B cell (primary cell): ENCODE data around the gene DGAT2. TPM values are rescaled to one million over a fixed set of nuclear protein-coding genes. Genes with fewer than 3 reads are reported as not detected.

Source experiments
- ATAC-seq: fragments of 200-7000 bp; cut with Tn5 transposase; one replicate; pipeline ENCODE4 v1.10.0; 2021; ENCODE audit warnings: low read depth, mild to moderate bottlenecking, moderate number of reproducible peaks, moderate library complexity
- CTCF ChIA-PET: fragments of 350-600 bp; sonication (Branson Sonifier 250); formaldehyde crosslinking; loops from one replicate; lab custom pipeline; 2021; ENCODE audit warnings: antibody characterized with exemption, inconsistent platforms; lab: Charles Lee
- POLR2A ChIA-PET: fragments of 350-600 bp; sonication (Branson Sonifier 250); formaldehyde crosslinking; loops from one replicate; lab custom pipeline; 2021; ENCODE audit warnings: antibody characterized with exemption; lab: Charles Lee
- DNase-seq: peaks from one replicate; pipeline ENCODE4 v3.0.0; 2013
- H2AFZ ChIP-seq: 2 replicates; pipeline ENCODE4 v1.6.1; 2012; ENCODE audit warnings: mild to moderate bottlenecking, low read depth, low read length; ENCODE audit not compliant: insufficient read depth, poor library complexity, severe bottlenecking
- H3K27ac ChIP-seq, 2 donors: 1 replicate in 1 of 2; 2 replicates in 1 of 2; pipeline ENCODE4 v1.5.1; 2012 to 2013; ENCODE audit warnings: low read length in 2 of 2, mild to moderate bottlenecking in 2 of 2, moderate library complexity in 1 of 2
- H3K27me3 ChIP-seq, 4 experiments: fragments of 200-600 bp in 1 of 4; sonication (generic) in 1 of 4; replicated peaks in 1 of 4; 1 replicate in 2 of 4; 2 replicates in 2 of 4; pipeline versions ENCODE4 v1.6.1 to v1.7.0; 2013 to 2016; ENCODE audit warnings: low read length in 3 of 4, mild to moderate bottlenecking in 2 of 4, mixed read lengths in 1 of 4, moderate library complexity in 1 of 4; ENCODE audit not compliant: insufficient read depth in 4 of 4, control insufficient read depth in 3 of 4; ENCODE audit errors: control extremely low read depth in 1 of 4
- H3K36me3 ChIP-seq, 2 experiments: replicated peaks in 1 of 2; 1 replicate in 1 of 2; 2 replicates in 1 of 2; pipeline versions ENCODE4 v1.6.1 to v1.7.1; 2013; ENCODE audit warnings: low read length in 1 of 2; ENCODE audit not compliant: insufficient read depth in 2 of 2, control insufficient read depth in 1 of 2; ENCODE audit errors: control extremely low read depth in 1 of 2, extremely low read depth in 1 of 2
- H3K4me1 ChIP-seq, 2 donors: fragments of 200-600 bp in 1 of 2; sonication (generic) in 1 of 2; 1 replicate in 1 of 2; 2 replicates in 1 of 2; pipeline versions ENCODE4 v1.5.1 to v1.6.1; 2013 to 2017; ENCODE audit warnings: low read length in 2 of 2; ENCODE audit not compliant: control insufficient read depth in 2 of 2, insufficient read depth in 2 of 2
- H3K4me2 ChIP-seq: replicated peaks from 2 replicates; pipeline ENCODE3; 2012; ENCODE audit warnings: mild to moderate bottlenecking, low read depth, low read length; ENCODE audit not compliant: poor library complexity, severe bottlenecking
- H3K4me3 ChIP-seq, 5 experiments: fragments of 200-600 bp in 1 of 5; sonication (generic) in 1 of 5; 1 replicate in 3 of 5; 2 replicates in 2 of 5; pipeline versions ENCODE4 v1.5.1 to v1.7.0; 2011 to 2016; ENCODE audit warnings: low read length in 4 of 5, mild to moderate bottlenecking in 4 of 5, low read depth in 2 of 5, control low read depth in 1 of 5, moderate library complexity in 1 of 5; ENCODE audit not compliant: insufficient read depth in 1 of 5; ENCODE audit errors: control extremely low read depth in 1 of 5, extremely low read depth in 1 of 5
- H3K79me2 ChIP-seq: fragments of 200-600 bp; sonication (generic); one replicate; pipeline ENCODE4 v1.6.0; 2016; ENCODE audit warnings: low read length; ENCODE audit not compliant: control insufficient read depth, insufficient read depth
- H3K9ac ChIP-seq: fragments of 200-600 bp; sonication (generic); 2 replicates; pipeline ENCODE4 v1.6.1; 2017; ENCODE audit warnings: mild to moderate bottlenecking, low read length, moderate library complexity
- H3K9me3 ChIP-seq, 3 donors: one replicate each; pipeline versions ENCODE4 v1.6.1 to v1.7.1; 2013; ENCODE audit warnings: low read length in 2 of 3; ENCODE audit not compliant: control insufficient read depth in 2 of 3, insufficient read depth in 1 of 3; ENCODE audit errors: control extremely low read depth in 1 of 3
- H4K20me1 ChIP-seq: 2 replicates; pipeline ENCODE4 v1.6.0; 2012; ENCODE audit warnings: mild to moderate bottlenecking, low read length; ENCODE audit not compliant: insufficient read depth, control insufficient read depth, poor library complexity, severe bottlenecking
- H3K27ac Mint-ChIP-seq: one replicate; pipeline ENCODE4 v1.8.0; 2021; ENCODE audit warnings: mixed read lengths
- H3K27me3 Mint-ChIP-seq: one replicate; pipeline ENCODE4 v1.8.0; 2021; ENCODE audit warnings: mixed read lengths
- H3K4me1 Mint-ChIP-seq: one replicate; pipeline ENCODE4 v1.8.0; 2021; ENCODE audit warnings: mixed read lengths
- H3K4me3 Mint-ChIP-seq: one replicate; pipeline ENCODE4 v1.8.0; 2021; ENCODE audit warnings: mixed read lengths
- H3K9me3 Mint-ChIP-seq: one replicate; pipeline ENCODE4 v1.8.0; 2022; ENCODE audit warnings: mixed read lengths; ENCODE audit not compliant: insufficient read depth
- EZH2 ChIP-seq: IDR thresholded peaks from 2 replicates; pipeline ENCODE4 v1.6.1; 2012; ENCODE audit warnings: borderline replicate concordance, low read depth, mild to moderate bottlenecking, moderate library complexity, low read length; ENCODE audit not compliant: insufficient read depth, poor library complexity, severe bottlenecking
- WGBS: methylation state at CpG from one replicate; pipeline ENCODE4 v1.1.5; 2013; ENCODE audit warnings: missing lambda C conversion rate; ENCODE audit not compliant: insufficient coverage; 5-methylcytosine and 5-hydroxymethylcytosine counted together
- intact Hi-C: fragments of 100-400 bp; cut with micrococcal nuclease; formaldehyde crosslinking; loops from one replicate; pipeline ENCODE4 v1.10.0; 2022
- polyA plus RNA-seq: library from polyadenylated mRNA; depleted of rRNA; stranded (reverse); fragments of >200 nt; gene quantifications from 2 replicates; pipeline ENCODE4 v1.2.3, GENCODE V29; 2012
- total RNA-seq, 2 donors: library from RNA; stranded (reverse); fragments of 120-200 nt in 1 of 2; gene quantifications; 1 replicate in 1 of 2; 2 replicates in 1 of 2; pipeline versions ENCODE4 v1.2.3 to v1.2.4, GENCODE V29; 2013 to 2022
- TF ChIP-seq, protein P1 (sequence below): fragments of 200-600 bp; IDR thresholded peaks from one replicate; pipeline ENCODE4 v1.8.0; 2022; ENCODE audit warnings: antibody characterized with exemption, mild to moderate bottlenecking

DGAT2 gene
- total and polyA plus RNA-seq, 2 donors (not counting 1 experiment from before 2014, with no cell fraction given) = 5.8 to 6.5 TPM

DNA sequence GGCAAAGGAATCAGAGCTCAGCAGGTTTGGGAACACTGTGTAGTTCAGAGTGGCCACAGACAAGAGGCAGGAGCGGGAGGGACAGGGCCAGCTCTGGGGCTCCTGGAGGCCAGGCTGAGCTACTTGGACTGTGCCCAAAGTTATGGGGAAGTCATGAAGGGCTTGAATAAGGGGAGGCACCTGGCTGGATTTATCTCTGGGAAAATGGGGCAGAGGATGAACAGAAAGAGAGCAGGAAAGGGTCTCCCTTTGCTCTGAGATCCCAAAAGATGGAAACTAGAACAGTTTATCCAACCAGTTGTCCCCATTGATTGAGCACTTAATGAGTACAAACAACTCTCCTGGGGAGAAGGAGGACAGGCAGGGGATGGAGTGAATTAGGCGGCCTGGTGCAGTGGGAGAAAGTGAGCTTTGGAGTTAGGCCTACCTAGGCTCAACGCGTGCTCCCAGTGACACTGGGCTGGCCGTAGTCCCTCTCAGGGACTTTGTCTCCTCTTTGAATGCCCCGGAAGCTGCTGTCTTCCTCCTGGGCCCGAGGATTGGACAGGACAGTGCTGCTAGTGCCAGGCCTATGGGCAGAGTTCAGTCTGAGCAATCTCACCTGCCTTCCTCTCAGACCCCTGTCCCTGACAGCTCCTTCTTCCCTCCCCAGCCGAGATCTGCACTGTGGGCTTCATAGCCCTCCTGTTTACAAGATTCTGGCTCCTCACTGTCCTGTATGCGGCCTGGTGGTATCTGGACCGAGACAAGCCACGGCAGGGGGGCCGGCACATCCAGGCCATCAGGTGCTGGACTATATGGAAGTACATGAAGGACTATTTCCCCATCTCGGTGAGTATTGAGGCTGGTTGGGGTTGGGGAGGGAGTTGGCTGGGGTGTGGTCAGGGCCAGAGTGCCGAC, 49.0 kb upstream of the DGAT2 start:
- Histone ChIP-seq H4K20me1 (no peaks in the 10 kb centered on the region), H3K27ac (no peak overlapping the region), H3K27me3 (no peaks in the 10 kb centered on the region), H3K9me3 (no peaks in the 10 kb centered on the region), H3K4me3 (no peak overlapping the region), H3K4me2 (no peak overlapping the region), H2AFZ (no peak overlapping the region), H3K9ac (no peak overlapping the region), H3K4me1 (no peaks in the 10 kb centered on the region), H3K79me2 (no peaks in the 10 kb centered on the region), H3K36me3 (no peaks in the 10 kb centered on the region)
- H3K27ac Mint-ChIP-seq = no peak overlapping the region
- POLR2A ChIA-PET = interaction anchor here (0.6 kb wide), 1 partner anchor 554 kb away, joined by 4 read pairs; no protein-coding TSS in a partner anchor
- H3K27me3 Mint-ChIP-seq = no peaks in the 10 kb centered on the region
- CTCF ChIA-PET = interaction anchor here (1.8 kb wide), 1 partner anchor 148 kb away, joined by 4 read pairs; no protein-coding TSS in a partner anchor
- H3K4me3 Mint-ChIP-seq = no peak overlapping the region
- TF ChIP-seq, protein P1, sequence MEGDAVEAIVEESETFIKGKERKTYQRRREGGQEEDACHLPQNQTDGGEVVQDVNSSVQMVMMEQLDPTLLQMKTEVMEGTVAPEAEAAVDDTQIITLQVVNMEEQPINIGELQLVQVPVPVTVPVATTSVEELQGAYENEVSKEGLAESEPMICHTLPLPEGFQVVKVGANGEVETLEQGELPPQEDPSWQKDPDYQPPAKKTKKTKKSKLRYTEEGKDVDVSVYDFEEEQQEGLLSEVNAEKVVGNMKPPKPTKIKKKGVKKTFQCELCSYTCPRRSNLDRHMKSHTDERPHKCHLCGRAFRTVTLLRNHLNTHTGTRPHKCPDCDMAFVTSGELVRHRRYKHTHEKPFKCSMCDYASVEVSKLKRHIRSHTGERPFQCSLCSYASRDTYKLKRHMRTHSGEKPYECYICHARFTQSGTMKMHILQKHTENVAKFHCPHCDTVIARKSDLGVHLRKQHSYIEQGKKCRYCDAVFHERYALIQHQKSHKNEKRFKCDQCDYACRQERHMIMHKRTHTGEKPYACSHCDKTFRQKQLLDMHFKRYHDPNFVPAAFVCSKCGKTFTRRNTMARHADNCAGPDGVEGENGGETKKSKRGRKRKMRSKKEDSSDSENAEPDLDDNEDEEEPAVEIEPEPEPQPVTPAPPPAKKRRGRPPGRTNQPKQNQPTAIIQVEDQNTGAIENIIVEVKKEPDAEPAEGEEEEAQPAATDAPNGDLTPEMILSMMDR = no peak
- no peak for TF ChIP-seq EZH2
- intact Hi-C loops = loop anchor here (5.0 to 10.0 kb wide), 2 partner anchors 268 to 435 kb away; no protein-coding TSS in a partner anchor
- DNase-seq = no peak
- 95% methylated on average over 12 of the region's 14 CpGs for whole genome bisulfite sequencing
- H3K9me3 Mint-ChIP-seq = no peaks in the 10 kb centered on the region
- no peaks in the 10 kb centered on the region for H3K4me1 Mint-ChIP-seq
- ATAC-seq = no peak

DNA sequence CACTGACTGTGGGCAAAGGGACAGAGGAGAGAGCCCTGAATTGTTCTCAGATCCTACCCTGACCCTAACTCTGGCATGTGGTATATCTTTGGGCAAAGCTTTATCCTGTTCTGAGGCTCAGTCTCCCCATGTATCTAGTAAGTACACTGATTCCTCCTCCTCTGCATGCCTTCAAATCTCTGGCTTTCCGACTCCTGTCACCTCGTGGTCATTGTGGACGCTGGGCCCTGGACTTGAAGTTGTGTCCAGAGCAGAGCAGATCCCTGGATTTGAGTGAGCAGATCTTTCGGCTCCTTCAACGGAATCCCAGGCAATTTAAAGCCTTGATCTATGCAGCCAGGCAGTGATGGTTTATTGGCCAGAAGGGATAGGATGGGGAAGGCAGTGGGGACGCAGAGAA, 47.9 kb upstream of the DGAT2 start:
- ATAC-seq (no peak), DNase-seq (no peak)
- no peaks in the 10 kb centered on the region for H3K36me3 ChIP-seq
- H3K27ac Mint-ChIP-seq = no peak overlapping the region
- H3K4me1 Mint-ChIP-seq = no peaks in the 10 kb centered on the region
- no peaks in the 10 kb centered on the region for H4K20me1 ChIP-seq
- no peaks in the 10 kb centered on the region for H3K27me3 Mint-ChIP-seq
- H3K4me1 ChIP-seq = no peaks in the 10 kb centered on the region
- no peaks in the 10 kb centered on the region for H3K9me3 Mint-ChIP-seq
- H3K4me3 Mint-ChIP-seq = no peak overlapping the region
- TF ChIP-seq EZH2 = no peak
- TF ChIP-seq, protein P1 = no peak
- WGBS = 93% methylated on average over 6 of the region's 6 CpGs
- ChIA-PET POLR2A (no interaction called here), CTCF (interaction anchor here (1.8 kb wide), 1 partner anchor 147 kb away, joined by 4 read pairs; no protein-coding TSS in a partner anchor)
- H3K27me3 ChIP-seq = no peaks in the 10 kb centered on the region
- intact Hi-C loops = loop anchor here (5.0 to 10.0 kb wide), 2 partner anchors 267 to 434 kb away; no protein-coding TSS in a partner anchor
- H3K4me3 ChIP-seq = no peak overlapping the region
- no peak overlapping the region for H3K27ac ChIP-seq
- no peaks in the 10 kb centered on the region for H3K9me3 ChIP-seq
- no peak overlapping the region for H3K4me2 ChIP-seq
- no peaks in the 10 kb centered on the region for H3K79me2 ChIP-seq
- no peak overlapping the region for H2AFZ ChIP-seq
- H3K9ac ChIP-seq = no peak overlapping the region
